GM12873 (cell line): ENCODE data around the gene GABPB1.

Experiments used
- TF ChIP-seq, protein P1 (sequence below): IDR thresholded peaks from 2 replicates; pipeline ENCODE4 v1.5.1; 2012; ENCODE audit warnings: low read depth, mild to moderate bottlenecking, moderate library complexity, low read length, control low read depth; ENCODE audit not compliant: insufficient read depth; ENCODE audit errors: missing control alignments

Gene GABPB1

DNA sequence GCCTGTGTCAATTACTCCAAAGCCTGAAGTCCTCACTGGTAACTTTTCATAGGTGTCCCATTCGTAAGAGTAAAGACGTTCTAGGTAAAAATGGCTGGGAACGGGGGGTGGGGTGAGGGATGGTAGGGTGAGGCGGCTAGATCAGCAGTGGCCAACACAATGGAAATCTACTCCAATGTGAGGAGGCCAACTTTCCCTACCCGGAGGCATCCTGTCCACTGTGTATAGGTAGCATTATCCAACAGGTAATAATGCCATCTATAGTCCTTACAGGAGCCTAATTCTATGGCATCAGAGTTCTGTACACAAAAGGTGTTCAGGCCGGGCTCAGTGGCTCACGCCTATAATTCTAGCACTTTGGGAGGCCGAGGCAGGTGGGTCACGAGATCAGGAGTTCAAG, 118.6 kb downstream of the GABPB1 start:
- TF ChIP-seq, protein P1, sequence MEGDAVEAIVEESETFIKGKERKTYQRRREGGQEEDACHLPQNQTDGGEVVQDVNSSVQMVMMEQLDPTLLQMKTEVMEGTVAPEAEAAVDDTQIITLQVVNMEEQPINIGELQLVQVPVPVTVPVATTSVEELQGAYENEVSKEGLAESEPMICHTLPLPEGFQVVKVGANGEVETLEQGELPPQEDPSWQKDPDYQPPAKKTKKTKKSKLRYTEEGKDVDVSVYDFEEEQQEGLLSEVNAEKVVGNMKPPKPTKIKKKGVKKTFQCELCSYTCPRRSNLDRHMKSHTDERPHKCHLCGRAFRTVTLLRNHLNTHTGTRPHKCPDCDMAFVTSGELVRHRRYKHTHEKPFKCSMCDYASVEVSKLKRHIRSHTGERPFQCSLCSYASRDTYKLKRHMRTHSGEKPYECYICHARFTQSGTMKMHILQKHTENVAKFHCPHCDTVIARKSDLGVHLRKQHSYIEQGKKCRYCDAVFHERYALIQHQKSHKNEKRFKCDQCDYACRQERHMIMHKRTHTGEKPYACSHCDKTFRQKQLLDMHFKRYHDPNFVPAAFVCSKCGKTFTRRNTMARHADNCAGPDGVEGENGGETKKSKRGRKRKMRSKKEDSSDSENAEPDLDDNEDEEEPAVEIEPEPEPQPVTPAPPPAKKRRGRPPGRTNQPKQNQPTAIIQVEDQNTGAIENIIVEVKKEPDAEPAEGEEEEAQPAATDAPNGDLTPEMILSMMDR: no peak

DNA sequence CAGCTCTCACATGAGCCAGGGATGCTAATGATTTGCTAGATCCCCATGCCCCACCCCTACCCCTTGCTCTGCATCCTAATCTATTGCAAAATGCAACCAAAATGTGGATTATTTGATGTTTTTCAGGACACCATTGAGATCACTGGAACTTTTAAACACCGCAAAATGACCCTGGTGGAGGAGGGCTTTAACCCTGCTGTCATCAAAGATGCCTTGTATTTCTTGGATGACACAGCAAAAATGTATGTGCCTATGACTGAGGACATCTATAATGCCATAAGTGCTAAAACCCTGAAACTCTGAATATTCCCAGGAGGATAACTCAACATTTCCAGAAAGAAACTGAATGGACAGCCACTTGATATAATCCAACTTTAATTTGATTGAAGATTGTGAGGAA, 119.2 kb downstream of the GABPB1 start:
- TF ChIP-seq, protein P1: no peak

GRCh38 chr15:50234764-50235163, 120.2 kb downstream of the GABPB1 start:
- TF ChIP-seq, protein P1: no peak

GRCh38 chr15:50233192-50233736, 121.7 kb downstream of the GABPB1 start:
- TF ChIP-seq, protein P1: no peak

- TF ChIP-seq, protein P1: no peak
Measured at GRCh38 chr15:50232791-50233190, 122.2 kb downstream of the GABPB1 start.

DNA sequence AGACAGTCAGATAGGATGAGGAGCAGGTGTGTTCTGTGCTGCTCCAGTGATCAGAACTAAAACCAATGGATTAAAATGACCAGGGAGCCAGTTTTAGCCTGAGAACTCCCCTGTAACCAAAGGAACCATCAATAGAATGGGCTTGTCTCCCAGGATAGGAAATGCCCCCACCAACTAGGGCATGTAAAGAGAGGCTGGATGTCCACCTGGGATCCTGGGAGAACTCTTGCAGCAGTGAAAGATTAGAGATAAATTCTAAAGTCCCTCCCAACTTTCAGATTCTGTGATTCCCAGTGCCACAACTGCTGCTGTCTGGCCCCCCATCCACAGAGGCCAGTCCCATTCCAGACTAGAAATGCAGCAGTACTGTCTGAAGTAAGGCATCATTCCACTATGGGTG, 123.2 kb downstream of the GABPB1 start:
- TF ChIP-seq, protein P1: no peak

GRCh38 chr15:50229336-50229735, 125.7 kb downstream of the GABPB1 start:
- TF ChIP-seq, protein P1: no peak
